Transverse colon (tissue), 4 donors: ENCODE measurements around the gene ERF. TPM values are rescaled to one million over a fixed set of nuclear protein-coding genes. Genes with fewer than 3 reads are reported as not detected.

ENCODE experiments used
- DNase-seq: peaks from one replicate; pipeline ENCODE4 v3.0.0-alpha.2; 2019
- H3K27ac ChIP-seq, 4 donors: fragments of 200-600 bp; sonication (generic); 2 replicates each; pipeline ENCODE4 v1.5.1; 2016 to 2018; ENCODE audit warnings: inconsistent platforms in 4 of 4
- H3K27me3 ChIP-seq: fragments of 200-600 bp; sonication (generic); 2 replicates; pipeline ENCODE4 v1.5.1; 2017; ENCODE audit warnings: inconsistent platforms
- H3K36me3 ChIP-seq, 4 donors: fragments of 200-600 bp; sonication (generic); 2 replicates each; pipeline ENCODE4 v1.5.1; 2017 to 2019; ENCODE audit warnings: inconsistent platforms in 4 of 4
- H3K4me1 ChIP-seq, 4 donors: fragments of 200-600 bp; sonication (generic); 2 replicates each; pipeline ENCODE4 v1.5.1; 2017 to 2020; ENCODE audit warnings: inconsistent platforms in 4 of 4
- H3K4me3 ChIP-seq, 4 donors: fragments of 200-600 bp; sonication (generic); 1 replicate in 1 of 4; 2 replicates in 3 of 4; pipeline versions ENCODE4 v1.5.1 to v1.6.1; 2017 to 2019; ENCODE audit warnings: inconsistent platforms in 4 of 4
- H3K9me3 ChIP-seq, 2 donors: fragments of 200-600 bp; sonication (generic); 2 replicates each; pipeline ENCODE4 v1.5.1; 2017 to 2019; ENCODE audit warnings: inconsistent platforms in 2 of 2
- EP300 ChIP-seq: sonication (generic); formaldehyde crosslinking; IDR thresholded peaks from one replicate; pipeline ENCODE4 v1.6.1; 2017; ENCODE audit warnings: antibody characterized with exemption, low read depth
- POLR2A ChIP-seq: fragments of 450-650 bp; IDR thresholded peaks from one replicate; pipeline ENCODE4 v1.6.1; 2016; ENCODE audit warnings: antibody characterized with exemption, mild to moderate bottlenecking, moderate library complexity
- POLR2AphosphoS5 ChIP-seq, 3 donors: sonication (generic); formaldehyde crosslinking; IDR thresholded peaks; one replicate each; pipeline ENCODE4 v1.6.1; 2016; ENCODE audit warnings: antibody characterized with exemption in 3 of 3
- WGBS, 2 donors: methylation state at CpG; one replicate each; pipeline ENCODE4 v1.1.5; 2018; ENCODE audit warnings: low coverage in 1 of 2; 5-methylcytosine and 5-hydroxymethylcytosine counted together
- in situ Hi-C, 4 donors: fragments of 200-750 bp; cut with MboI; loops; one replicate each; pipeline versions ENCODE4 v1.15.0 to v1.15.1; 2017; ENCODE audit warnings: low sequenced_read_pairs in 3 of 4, low pct_ligation_motif_present in 1 of 4, low pct_unique_long_range_greater_than_20kb in 1 of 4
- intact Hi-C: fragments of 100-400 bp; cut with DNase I; formaldehyde crosslinking; loops from one replicate; pipeline ENCODE4 v1.15.1; 2023; ENCODE audit warnings: low total_unique reads
- total RNA-seq, 4 donors: library from RNA; depleted of rRNA; stranded (reverse); fragments of >200 nt; gene quantifications; one replicate each; pipeline ENCODE4 v1.1.0, GENCODE V29; 2016
- TF ChIP-seq, protein P1 (sequence below), 5 experiments: fragments of 200-600 bp in 3 of 5; fragments of 450-650 bp in 2 of 5; sonication (generic) in 3 of 5; IDR thresholded peaks; 1 replicate in 2 of 5; 2 replicates in 3 of 5; pipeline ENCODE4 v1.5.1; 2016 to 2017; ENCODE audit warnings: antibody characterized with exemption in 5 of 5, inconsistent platforms in 3 of 5, mild to moderate bottlenecking in 2 of 5, moderate library complexity in 1 of 5

ERF gene
- total RNA-seq, 4 donors from 2014 or later, result 20.9 to 67.3 (median 30.5) TPM

- in situ Hi-C loops, result no loop called here
- peaks cover 33 to 50% (median 45%) of the 10 kb centered on the region in 4 donors for H3K4me1 ChIP-seq
- H3K9me3 ChIP-seq, result no peaks in the 10 kb centered on the region
- peak overlapping the region; percentile 80 to 91 (median 86) for H3K27ac ChIP-seq
- peak overlapping the region in 1 of 4 donors; percentile 11 for H3K4me3 ChIP-seq
- DNase-seq, result no peak
- peaks cover 0 to 16% (median 4%) of the 10 kb centered on the region in 4 donors for H3K36me3 ChIP-seq
- TF ChIP-seq, protein P1, sequence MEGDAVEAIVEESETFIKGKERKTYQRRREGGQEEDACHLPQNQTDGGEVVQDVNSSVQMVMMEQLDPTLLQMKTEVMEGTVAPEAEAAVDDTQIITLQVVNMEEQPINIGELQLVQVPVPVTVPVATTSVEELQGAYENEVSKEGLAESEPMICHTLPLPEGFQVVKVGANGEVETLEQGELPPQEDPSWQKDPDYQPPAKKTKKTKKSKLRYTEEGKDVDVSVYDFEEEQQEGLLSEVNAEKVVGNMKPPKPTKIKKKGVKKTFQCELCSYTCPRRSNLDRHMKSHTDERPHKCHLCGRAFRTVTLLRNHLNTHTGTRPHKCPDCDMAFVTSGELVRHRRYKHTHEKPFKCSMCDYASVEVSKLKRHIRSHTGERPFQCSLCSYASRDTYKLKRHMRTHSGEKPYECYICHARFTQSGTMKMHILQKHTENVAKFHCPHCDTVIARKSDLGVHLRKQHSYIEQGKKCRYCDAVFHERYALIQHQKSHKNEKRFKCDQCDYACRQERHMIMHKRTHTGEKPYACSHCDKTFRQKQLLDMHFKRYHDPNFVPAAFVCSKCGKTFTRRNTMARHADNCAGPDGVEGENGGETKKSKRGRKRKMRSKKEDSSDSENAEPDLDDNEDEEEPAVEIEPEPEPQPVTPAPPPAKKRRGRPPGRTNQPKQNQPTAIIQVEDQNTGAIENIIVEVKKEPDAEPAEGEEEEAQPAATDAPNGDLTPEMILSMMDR (IDR thresholded peaks at IDR 0.05), result no peak
- TF ChIP-seq POLR2A, result no peak
- no peak for TF ChIP-seq EP300
- TF ChIP-seq POLR2AphosphoS5 (IDR thresholded peaks at IDR 0.05), result no peak
- H3K27me3 ChIP-seq, result no peaks in the 10 kb centered on the region
- WGBS, 2 donors, result 20 to 48% methylated on average over 1 to 13 of the region's 13 CpGs
- intact Hi-C loops, result no loop called here
Measured at GRCh38 chr19:42286349-42287016, 31.6 kb upstream of the ERF start.

- 55% methylated on average over 6 of the region's 6 CpGs; no CpG with 5 or more reads in 1 of the 2 donors for WGBS, 2 donors
- H3K4me3 ChIP-seq, result peak overlapping the region in 1 of 4 donors; percentile 11
- no peaks in the 10 kb centered on the region for H3K9me3 ChIP-seq
- H3K4me1 ChIP-seq, result peaks cover 38 to 50% (median 45%) of the 10 kb centered on the region in 4 donors
- intact Hi-C loops (no loop called here), in situ Hi-C loops (no loop called here)
- TF ChIP-seq, protein P1 (IDR thresholded peaks at IDR 0.05), result no peak
- TF ChIP-seq POLR2AphosphoS5 (IDR thresholded peaks at IDR 0.05) (no peak), EP300 (no peak), POLR2A (no peak)
- peaks cover 0 to 16% (median 4%) of the 10 kb centered on the region in 4 donors for H3K36me3 ChIP-seq
- peak overlapping the region; percentile 80 to 91 (median 86) for H3K27ac ChIP-seq
- DNase-seq, result no peak
- H3K27me3 ChIP-seq, result no peaks in the 10 kb centered on the region
Measured at GRCh38 chr19:42285988-42286348, 31.0 kb upstream of the ERF start.

GRCh38 chr19:42285541-42285941 is 30.6 kb upstream of the ERF start:
- intact Hi-C loops (no loop called here), in situ Hi-C loops (no loop called here)
- Histone ChIP-seq H3K4me3 (peak overlapping the region in 1 of 4 donors; percentile 61), H3K36me3 (peaks cover 0 to 14% (median 4%) of the 10 kb centered on the region in 4 donors), H3K27ac (peak overlapping the region; percentile 80 to 91 (median 86)), H3K27me3 (no peaks in the 10 kb centered on the region), H3K9me3 (no peaks in the 10 kb centered on the region), H3K4me1 (peaks cover 38 to 52% (median 50%) of the 10 kb centered on the region in 4 donors)
- DNase-seq, result no peak
- TF ChIP-seq, protein P1 (IDR thresholded peaks at IDR 0.05), result no peak
- TF ChIP-seq POLR2AphosphoS5 (IDR thresholded peaks at IDR 0.05) (no peak), EP300 (no peak), POLR2A (no peak)
- 47% methylated on average over 5 of the region's 5 CpGs; no CpG with 5 or more reads in 1 of the 2 donors for WGBS, 2 donors

- H3K27me3 ChIP-seq, result no peaks in the 10 kb centered on the region
- H3K9me3 ChIP-seq, result no peaks in the 10 kb centered on the region
- H3K4me1 ChIP-seq, result peaks cover 38 to 60% (median 51%) of the 10 kb centered on the region in 4 donors
- in situ Hi-C loops, result no loop called here
- intact Hi-C loops, result no loop called here
- DNase-seq, result no peak
- peak overlapping the region; percentile 80 to 91 (median 86) for H3K27ac ChIP-seq
- peaks cover 0 to 8% (median 4%) of the 10 kb centered on the region in 4 donors for H3K36me3 ChIP-seq
- H3K4me3 ChIP-seq, result peak overlapping the region; percentile 48 to 73 (median 57)
- TF ChIP-seq POLR2A, result no peak
- no peak for TF ChIP-seq POLR2AphosphoS5 (IDR thresholded peaks at IDR 0.05)
- TF ChIP-seq, protein P1 (IDR thresholded peaks at IDR 0.05), result no peak
- no peak for TF ChIP-seq EP300
- WGBS, 2 donors, result 7 to 27% methylated on average over 2 to 26 of the region's 41 CpGs
Measured at GRCh38 chr19:42284591-42285341, 29.8 kb upstream of the ERF start.
